ENCODE results near the gene LRIG1. TPM values are rescaled to one million over a fixed set of nuclear protein-coding genes. Genes with fewer than 3 reads are reported as not detected.

Gene LRIG1
- total RNA-seq, 8 experiments from 2014 or later = 15.0 to 135 (median 39.6) TPM

GRCh38 chr3:66439666-66440344 lies 61.0 kb downstream of the LRIG1 start:
- H3K27ac ChIP-seq = no peak overlapping the region
- 65 to 100% (median 83%) methylated on average over 3 to 6 of the region's 7 CpGs; no CpG with 5 or more reads in 2 of the 10 experiments for WGBS, 10 experiments
- ATAC-seq (replicated peaks in 6 of 8) = no peak
- no peak overlapping the region for H3K4me3 ChIP-seq
- peaks cover 37 to 42% of the 10 kb centered on the region in 2 donors for H3K4me1 ChIP-seq (replicated peaks in 1 of 2)
- in situ Hi-C loops (cut with MboI; ENCODE audit: low pct_unique_long_range_greater_than_20kb in 2 of 9, low sequenced_read_pairs in 9 of 9, unreplicated experiment in 9 of 9) = no loop called here

GRCh38 chr3:66438046-66438445 lies 62.8 kb downstream of the LRIG1 start:
- Histone ChIP-seq H3K4me1 (replicated peaks in 1 of 2) (peaks cover 32 to 33% of the 10 kb centered on the region in 2 donors), H3K27ac (no peak overlapping the region), H3K4me3 (no peak overlapping the region)
- in situ Hi-C loops (cut with MboI; ENCODE audit: low pct_unique_long_range_greater_than_20kb in 2 of 9, low sequenced_read_pairs in 9 of 9, unreplicated experiment in 9 of 9) = no loop called here
- ATAC-seq (replicated peaks in 6 of 8) = no peak
- 67 to 100% (median 100%) methylated on average over 1 to 4 of the region's 4 CpGs; no CpG with 5 or more reads in 5 of the 10 experiments for WGBS, 10 experiments

- no peak for ATAC-seq (replicated peaks in 6 of 8)
- Histone ChIP-seq H3K4me3 (no peak overlapping the region), H3K27ac (no peak overlapping the region), H3K4me1 (replicated peaks in 1 of 2) (peaks cover 26 to 27% of the 10 kb centered on the region in 2 donors)
- 67 to 90% (median 88%) methylated on average over 1 to 4 of the region's 7 CpGs; no CpG with 5 or more reads in 5 of the 10 experiments for WGBS, 10 experiments
- in situ Hi-C loops (cut with MboI; ENCODE audit: low pct_unique_long_range_greater_than_20kb in 2 of 9, low sequenced_read_pairs in 9 of 9, unreplicated experiment in 9 of 9) = no loop called here
Measured at GRCh38 chr3:66437341-66437929, 63.4 kb downstream of the LRIG1 start.

GRCh38 chr3:66435989-66436388 lies 64.8 kb downstream of the LRIG1 start:
- 0 to 100% (median 79%) methylated on average over 1 to 4 of the region's 6 CpGs; no CpG with 5 or more reads in 6 of the 10 experiments for WGBS, 10 experiments
- Histone ChIP-seq H3K4me3 (no peak overlapping the region), H3K27ac (no peak overlapping the region), H3K4me1 (replicated peaks in 1 of 2) (peaks cover 12 to 13% of the 10 kb centered on the region in 2 donors)
- ATAC-seq (replicated peaks in 6 of 8) = no peak
- in situ Hi-C loops (cut with MboI; ENCODE audit: low pct_unique_long_range_greater_than_20kb in 2 of 9, low sequenced_read_pairs in 9 of 9, unreplicated experiment in 9 of 9) = no loop called here

- Histone ChIP-seq H3K4me3 (no peak overlapping the region), H3K4me1 (replicated peaks in 1 of 2) (peaks cover 2% of the 10 kb centered on the region in 2 donors), H3K27ac (no peak overlapping the region)
- ATAC-seq (replicated peaks in 6 of 8) = no peak
- WGBS, 10 experiments = 65 to 100% (median 88%) methylated on average over 1 to 7 of the region's 7 CpGs; no CpG with 5 or more reads in 2 of the 10 experiments
- in situ Hi-C loops (cut with MboI; ENCODE audit: low pct_unique_long_range_greater_than_20kb in 2 of 9, low sequenced_read_pairs in 9 of 9, unreplicated experiment in 9 of 9) = no loop called here
Measured at GRCh38 chr3:66434726-66435125, 66.1 kb downstream of the LRIG1 start.

GRCh38 chr3:66433522-66433782 lies 67.4 kb downstream of the LRIG1 start:
- H3K4me1 ChIP-seq (replicated peaks in 1 of 2) = peaks cover 9% of the 10 kb centered on the region in 2 donors
- in situ Hi-C loops (cut with MboI; ENCODE audit: low pct_unique_long_range_greater_than_20kb in 2 of 9, low sequenced_read_pairs in 9 of 9, unreplicated experiment in 9 of 9) = no loop called here
- ATAC-seq (replicated peaks in 6 of 8) = no peak

GRCh38 chr3:66432767-66433521 lies 67.9 kb downstream of the LRIG1 start:
- Histone ChIP-seq H3K27ac (no peak overlapping the region), H3K4me1 (replicated peaks in 1 of 2) (peaks cover 14% of the 10 kb centered on the region in 2 donors), H3K4me3 (no peak overlapping the region)
- ATAC-seq (replicated peaks in 6 of 8) = no peak
- in situ Hi-C loops (cut with MboI; ENCODE audit: low pct_unique_long_range_greater_than_20kb in 2 of 9, low sequenced_read_pairs in 9 of 9, unreplicated experiment in 9 of 9) = no loop called here
- WGBS, 10 experiments = 60 to 100% (median 93%) methylated on average over 1 to 6 of the region's 9 CpGs; no CpG with 5 or more reads in 5 of the 10 experiments

More at GRCh38 chr3:66433522-66433782, 67.4 kb downstream of the LRIG1 start:
- no peak overlapping the region for H3K27ac ChIP-seq
- no peak overlapping the region for H3K4me3 ChIP-seq
- WGBS, 10 experiments = 60 to 100% (median 93%) methylated on average over 1 to 4 of the region's 4 CpGs; no CpG with 5 or more reads in 4 of the 10 experiments

GRCh38 chr3:66432041-66432766 lies 68.6 kb downstream of the LRIG1 start:
- 40 to 100% (median 100%) methylated on average over 1 to 7 of the region's 11 CpGs; no CpG with 5 or more reads in 5 of the 10 experiments for WGBS, 10 experiments
- in situ Hi-C loops (cut with MboI; ENCODE audit: low pct_unique_long_range_greater_than_20kb in 2 of 9, low sequenced_read_pairs in 9 of 9, unreplicated experiment in 9 of 9) = no loop called here
- Histone ChIP-seq H3K4me3 (no peak overlapping the region), H3K4me1 (replicated peaks in 1 of 2) (peaks cover 14 to 17% of the 10 kb centered on the region in 2 donors), H3K27ac (no peak overlapping the region)
- ATAC-seq (replicated peaks in 6 of 8) = no peak

GRCh38 chr3:66431494-66431893 lies 69.3 kb downstream of the LRIG1 start:
- Histone ChIP-seq H3K27ac (no peak overlapping the region), H3K4me1 (replicated peaks in 1 of 2) (peaks cover 14 to 17% of the 10 kb centered on the region in 2 donors), H3K4me3 (no peak overlapping the region)
- WGBS, 10 experiments = 33 to 100% (median 100%) methylated on average over 1 to 3 of the region's 3 CpGs; no CpG with 5 or more reads in 3 of the 10 experiments
- in situ Hi-C loops (cut with MboI; ENCODE audit: low pct_unique_long_range_greater_than_20kb in 2 of 9, low sequenced_read_pairs in 9 of 9, unreplicated experiment in 9 of 9) = no loop called here
- no peak for ATAC-seq (replicated peaks in 6 of 8)

- Histone ChIP-seq H3K27ac (no peak overlapping the region), H3K4me1 (replicated peaks in 1 of 2) (peaks cover 14 to 17% of the 10 kb centered on the region in 2 donors), H3K4me3 (no peak overlapping the region)
- 49 to 100% (median 95%) methylated on average over 3 to 8 of the region's 8 CpGs; no CpG with 5 or more reads in 6 of the 10 experiments for WGBS, 10 experiments
- ATAC-seq (replicated peaks in 6 of 8) = no peak
- in situ Hi-C loops (cut with MboI; ENCODE audit: low pct_unique_long_range_greater_than_20kb in 2 of 9, low sequenced_read_pairs in 9 of 9, unreplicated experiment in 9 of 9) = no loop called here
Measured at GRCh38 chr3:66430876-66431275, 69.9 kb downstream of the LRIG1 start.

- WGBS, 10 experiments = 0 to 72% (median 29%) methylated on average over 1 to 5 of the region's 5 CpGs; no CpG with 5 or more reads in 2 of the 10 experiments
- peak overlapping the region; percentile 50 to 51 for H3K27ac ChIP-seq
- in situ Hi-C loops (cut with MboI; ENCODE audit: low pct_unique_long_range_greater_than_20kb in 2 of 9, low sequenced_read_pairs in 9 of 9, unreplicated experiment in 9 of 9) = no loop called here
- peak; percentile 90 to 99 (median 98) for ATAC-seq (replicated peaks in 6 of 8)
- H3K4me1 ChIP-seq (replicated peaks in 1 of 2) = peaks cover 14 to 17% of the 10 kb centered on the region in 2 donors
- H3K4me3 ChIP-seq = no peak overlapping the region
Measured at GRCh38 chr3:66428733-66429132, 72.1 kb downstream of the LRIG1 start.

GRCh38 chr3:66427951-66428474 lies 72.8 kb downstream of the LRIG1 start:
- no peak overlapping the region for H3K4me3 ChIP-seq
- in situ Hi-C loops (cut with MboI; ENCODE audit: low pct_unique_long_range_greater_than_20kb in 2 of 9, low sequenced_read_pairs in 9 of 9, unreplicated experiment in 9 of 9) = no loop called here
- peaks cover 14 to 17% of the 10 kb centered on the region in 2 donors for H3K4me1 ChIP-seq (replicated peaks in 1 of 2)
- no peak overlapping the region for H3K27ac ChIP-seq
- ATAC-seq (replicated peaks in 6 of 8) = no peak
- WGBS, 10 experiments = 47 to 100% (median 90%) methylated on average over 1 to 5 of the region's 5 CpGs
